Neural progenitor cell (in vitro differentiated cells): ENCODE measurements around the gene CENPL. TPM values are rescaled to one million over a fixed set of nuclear protein-coding genes. Genes with fewer than 3 reads are reported as not detected.
"Not testable (repeated sequence)": the region's sequence is repeated elsewhere in the genome, so short reads cannot be mapped to it uniquely, and the experiment has no call there.

Experiments
- DNase-seq: peaks from one replicate; pipeline ENCODE4 v3.0.0-alpha.2; 2016; ENCODE audit warnings: low spot score
- H2AFZ ChIP-seq: fragments of 200-600 bp; sonication (generic); replicated peaks from 2 replicates; pipeline ENCODE4 v1.6.1; 2016; ENCODE audit warnings: antibody characterized with exemption
- H3F3A ChIP-seq: fragments of 200-600 bp; sonication (generic); 2 replicates; pipeline ENCODE4 v1.6.1; 2016; ENCODE audit warnings: antibody characterized with exemption, low read depth
- H3K27ac ChIP-seq: fragments of 200-600 bp; sonication (generic); 2 replicates; pipeline ENCODE4 v1.5.1; 2016; ENCODE audit warnings: mild to moderate bottlenecking
- H3K27me3 ChIP-seq: fragments of 200-600 bp; sonication (generic); 2 replicates; pipeline ENCODE4 v1.6.1; 2016; ENCODE audit warnings: mild to moderate bottlenecking, moderate library complexity
- H3K36me3 ChIP-seq: fragments of 200-600 bp; sonication (generic); 2 replicates; pipeline ENCODE4 v1.5.1; 2016
- H3K4me1 ChIP-seq: fragments of 200-600 bp; sonication (generic); 2 replicates; pipeline ENCODE4 v1.6.1; 2016; ENCODE audit warnings: mixed run types
- H3K4me2 ChIP-seq: fragments of 200-600 bp; sonication (generic); 2 replicates; pipeline ENCODE4 v1.6.1; 2016
- H3K4me3 ChIP-seq: fragments of 200-600 bp; sonication (generic); 2 replicates; pipeline ENCODE4 v1.5.1; 2016
- H3K79me2 ChIP-seq: fragments of 200-600 bp; sonication (generic); 2 replicates; pipeline ENCODE4 v1.6.1; 2016; ENCODE audit warnings: low read depth
- H3K9ac ChIP-seq: fragments of 200-600 bp; sonication (generic); 2 replicates; pipeline ENCODE4 v1.6.1; 2016
- H3K9me3 ChIP-seq: fragments of 200-600 bp; sonication (generic); 2 replicates; pipeline ENCODE4 v1.5.1; 2016; ENCODE audit warnings: low read depth
- H4K20me1 ChIP-seq: fragments of 200-600 bp; sonication (generic); 2 replicates; pipeline ENCODE4 v1.6.1; 2016; ENCODE audit warnings: low read depth
- H3K27ac Mint-ChIP-seq: 3 replicates; pipeline ENCODE4 v1.8.0; 2021; ENCODE audit warnings: mixed read lengths
- H3K27me3 Mint-ChIP-seq: 2 replicates; pipeline ENCODE4 v1.8.0; 2022; ENCODE audit warnings: low read depth, mild to moderate bottlenecking, inconsistent platforms, moderate library complexity, mixed read lengths; ENCODE audit not compliant: insufficient read depth
- H3K36me3 Mint-ChIP-seq: 3 replicates; pipeline ENCODE4 v1.8.0; 2021; ENCODE audit warnings: mixed read lengths
- H3K4me1 Mint-ChIP-seq: 3 replicates; pipeline ENCODE4 v1.8.0; 2021; ENCODE audit warnings: mixed read lengths
- H3K4me3 Mint-ChIP-seq: 3 replicates; pipeline ENCODE4 v1.8.0; 2021; ENCODE audit warnings: mild to moderate bottlenecking, moderate library complexity, mixed read lengths
- H3K9me3 Mint-ChIP-seq: 3 replicates; pipeline ENCODE4 v1.8.0; 2020; ENCODE audit warnings: mixed read lengths
- CTCF ChIP-seq: fragments of 200-600 bp; sonication (generic); IDR thresholded peaks from 2 replicates; pipeline ENCODE4 v1.5.1; 2017; ENCODE audit warnings: antibody characterized with exemption, mild to moderate bottlenecking
- EZH2 ChIP-seq: fragments of 200-600 bp; sonication (generic); IDR thresholded peaks from 2 replicates; pipeline ENCODE4 v1.6.1; 2017; ENCODE audit warnings: antibody characterized with exemption, mild to moderate bottlenecking, moderate library complexity
- EZH2phosphoT487 ChIP-seq: fragments of 200-600 bp; sonication (generic); IDR thresholded peaks from 2 replicates; pipeline ENCODE4 v1.6.1; 2017; ENCODE audit warnings: antibody characterized with exemption
- total RNA-seq: library from RNA; depleted of rRNA; stranded (reverse); fragments of >200 nt; gene quantifications from 2 replicates; pipeline ENCODE4 v1.2.3, GENCODE V29; 2015; ENCODE audit warnings: low replicate concordance

Gene CENPL
- total RNA-seq, 1 donor from 2014 or later: 33.4 TPM

- no peak for DNase-seq
- Histone ChIP-seq H3K36me3 (no peaks in the 10 kb centered on the region), H3K4me3 (no peak overlapping the region), H3F3A (no peaks in the 10 kb centered on the region), H3K4me1 (no peaks in the 10 kb centered on the region), H3K79me2 (no peaks in the 10 kb centered on the region), H3K9me3 (no peaks in the 10 kb centered on the region), H2AFZ (no peak overlapping the region), H3K4me2 (no peak overlapping the region), H3K27ac (no peak overlapping the region), H3K9ac (no peak overlapping the region), H3K27me3 (no peaks in the 10 kb centered on the region), H4K20me1 (no peaks in the 10 kb centered on the region)
- Mint-ChIP-seq H3K4me1 (no peaks in the 10 kb centered on the region), H3K9me3 (no peaks in the 10 kb centered on the region), H3K36me3 (peaks cover 30% of the 10 kb centered on the region), H3K27me3 (no peaks in the 10 kb centered on the region), H3K4me3 (no peak overlapping the region), H3K27ac (no peak overlapping the region)
- TF ChIP-seq EZH2: no peak
- no peak for TF ChIP-seq CTCF
- no peak for TF ChIP-seq EZH2phosphoT487
Measured at GRCh38 chr1:173771560-173771959, 53.1 kb downstream of the CENPL start.

- not testable (repeated sequence) for H3K4me2 ChIP-seq, H3K36me3 ChIP-seq, H3F3A ChIP-seq, H4K20me1 ChIP-seq, H3K27ac ChIP-seq, H3K9ac ChIP-seq, H3K4me3 ChIP-seq, H3K9me3 ChIP-seq, H3K27ac Mint-ChIP-seq, H3K27me3 Mint-ChIP-seq, H3K4me3 Mint-ChIP-seq, H3K4me1 Mint-ChIP-seq, H2AFZ ChIP-seq, H3K9me3 Mint-ChIP-seq, H3K4me1 ChIP-seq, DNase-seq, H3K27me3 ChIP-seq, H3K79me2 ChIP-seq
- peaks cover 18% of the 10 kb centered on the region for H3K36me3 Mint-ChIP-seq
Measured at GRCh38 chr1:173770330-173770729, 54.4 kb downstream of the CENPL start.

DNA sequence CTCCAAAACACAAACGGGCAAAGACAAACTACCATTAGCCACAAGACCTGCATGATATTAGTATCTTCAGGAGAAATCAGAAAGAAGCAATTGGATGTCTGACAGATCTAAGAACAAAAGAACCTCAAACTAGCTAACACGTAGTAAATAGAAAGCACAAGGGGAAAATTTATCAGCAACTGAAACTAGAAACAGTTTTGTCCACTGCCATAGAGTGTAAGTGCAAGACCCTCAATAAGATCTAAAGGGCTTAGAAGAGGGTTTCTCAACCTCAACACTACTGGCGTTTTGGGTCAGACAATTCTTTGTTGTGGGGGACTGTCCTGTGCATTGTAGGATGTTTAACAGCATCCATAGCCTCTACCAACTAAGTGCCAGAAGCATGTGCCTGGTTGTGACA is 55.9 kb downstream of the CENPL start:
- H3K27ac Mint-ChIP-seq: no peak overlapping the region
- Histone ChIP-seq H3K79me2 (no peaks in the 10 kb centered on the region), H3F3A (no peaks in the 10 kb centered on the region), H3K4me2 (no peak overlapping the region), H3K9ac (no peak overlapping the region), H3K36me3 (no peaks in the 10 kb centered on the region), H3K4me1 (no peaks in the 10 kb centered on the region), H3K27me3 (no peaks in the 10 kb centered on the region), H4K20me1 (no peaks in the 10 kb centered on the region), H2AFZ (no peak overlapping the region), H3K27ac (no peak overlapping the region), H3K4me3 (no peak overlapping the region), H3K9me3 (peaks cover 9% of the 10 kb centered on the region)
- peaks cover 8% of the 10 kb centered on the region for H3K9me3 Mint-ChIP-seq
- DNase-seq: no peak
- TF ChIP-seq CTCF: no peak
- no peak for TF ChIP-seq EZH2phosphoT487
- TF ChIP-seq EZH2: no peak
- H3K27me3 Mint-ChIP-seq: no peaks in the 10 kb centered on the region
- H3K4me1 Mint-ChIP-seq: no peaks in the 10 kb centered on the region
- peaks cover 17% of the 10 kb centered on the region for H3K36me3 Mint-ChIP-seq
- H3K4me3 Mint-ChIP-seq: no peak overlapping the region

- DNase-seq: no peak
- H3K4me1 ChIP-seq: no peaks in the 10 kb centered on the region
- no peak overlapping the region for H3K4me3 Mint-ChIP-seq
- H3K27me3 ChIP-seq: no peaks in the 10 kb centered on the region
- no peaks in the 10 kb centered on the region for H3K36me3 ChIP-seq
- H3K4me3 ChIP-seq: no peak overlapping the region
- H3K9me3 Mint-ChIP-seq: peaks cover 14% of the 10 kb centered on the region
- no peak overlapping the region for H3K27ac Mint-ChIP-seq
- no peaks in the 10 kb centered on the region for H3K79me2 ChIP-seq
- peaks cover 9% of the 10 kb centered on the region for H3K9me3 ChIP-seq
- H3K27me3 Mint-ChIP-seq: no peaks in the 10 kb centered on the region
- no peak overlapping the region for H2AFZ ChIP-seq
- no peak overlapping the region for H3K4me2 ChIP-seq
- H4K20me1 ChIP-seq: no peaks in the 10 kb centered on the region
- H3K27ac ChIP-seq: no peak overlapping the region
- no peak overlapping the region for H3K9ac ChIP-seq
- no peaks in the 10 kb centered on the region for H3K4me1 Mint-ChIP-seq
- TF ChIP-seq EZH2 (no peak), CTCF (no peak), EZH2phosphoT487 (no peak)
- H3F3A ChIP-seq: no peaks in the 10 kb centered on the region
- peaks cover 22% of the 10 kb centered on the region for H3K36me3 Mint-ChIP-seq
Measured at GRCh38 chr1:173768206-173768605, 56.5 kb downstream of the CENPL start.

GRCh38 chr1:173764331-173764730 is 60.4 kb downstream of the CENPL start:
- H3K36me3 Mint-ChIP-seq: peaks cover 47% of the 10 kb centered on the region
- not testable (repeated sequence) for H3K36me3 ChIP-seq, H3K27ac ChIP-seq, H4K20me1 ChIP-seq, H3K9ac ChIP-seq, H3K79me2 ChIP-seq, H3K27ac Mint-ChIP-seq, H3K4me3 ChIP-seq, DNase-seq, H3K4me1 ChIP-seq, H3K27me3 ChIP-seq, H2AFZ ChIP-seq, H3F3A ChIP-seq, H3K27me3 Mint-ChIP-seq, H3K4me3 Mint-ChIP-seq, H3K9me3 ChIP-seq, H3K4me2 ChIP-seq, H3K4me1 Mint-ChIP-seq
- H3K9me3 Mint-ChIP-seq: peaks cover 33% of the 10 kb centered on the region
